Endothelial cell of umbilical vein (primary cell): ENCODE results near the gene RANGAP1.

ENCODE experiments used
- MAX ChIP-seq: IDR thresholded peaks from 2 replicates; pipeline ENCODE4 v1.6.1; 2011; ENCODE audit not compliant: insufficient read depth, insufficient read length
- MYC ChIP-seq: IDR thresholded peaks from one replicate; pipeline ENCODE4 v1.6.1; 2011; ENCODE audit warnings: mild to moderate bottlenecking, low read depth, low read length
- POLR2A ChIP-seq: IDR thresholded peaks from 2 replicates; pipeline ENCODE4 v1.6.1; 2012; ENCODE audit warnings: low read depth, mild to moderate bottlenecking, control low read depth, low read length
- POLR2AphosphoS5 ChIP-seq: IDR thresholded peaks from 2 replicates; pipeline ENCODE4 v1.6.1; 2012; ENCODE audit warnings: low read depth, mild to moderate bottlenecking, control low read depth, low read length, moderate library complexity; ENCODE audit not compliant: insufficient read depth
- TF ChIP-seq, protein P1 (sequence below), 2 donors: IDR thresholded peaks; 1 replicate in 1 of 2; 2 replicates in 1 of 2; pipeline ENCODE4 v1.5.1; 2011; ENCODE audit warnings: low read length in 2 of 2, mild to moderate bottlenecking in 2 of 2, moderate library complexity in 2 of 2, control low read depth in 1 of 2, inconsistent platforms in 1 of 2, low read depth in 1 of 2; ENCODE audit not compliant: insufficient read depth in 1 of 2; ENCODE audit errors: extremely low read depth in 1 of 2

GRCh38 chr22:41231369-41231768 lies 54.6 kb downstream of the RANGAP1 start:
- no peak for TF ChIP-seq MAX
- TF ChIP-seq, protein P1, sequence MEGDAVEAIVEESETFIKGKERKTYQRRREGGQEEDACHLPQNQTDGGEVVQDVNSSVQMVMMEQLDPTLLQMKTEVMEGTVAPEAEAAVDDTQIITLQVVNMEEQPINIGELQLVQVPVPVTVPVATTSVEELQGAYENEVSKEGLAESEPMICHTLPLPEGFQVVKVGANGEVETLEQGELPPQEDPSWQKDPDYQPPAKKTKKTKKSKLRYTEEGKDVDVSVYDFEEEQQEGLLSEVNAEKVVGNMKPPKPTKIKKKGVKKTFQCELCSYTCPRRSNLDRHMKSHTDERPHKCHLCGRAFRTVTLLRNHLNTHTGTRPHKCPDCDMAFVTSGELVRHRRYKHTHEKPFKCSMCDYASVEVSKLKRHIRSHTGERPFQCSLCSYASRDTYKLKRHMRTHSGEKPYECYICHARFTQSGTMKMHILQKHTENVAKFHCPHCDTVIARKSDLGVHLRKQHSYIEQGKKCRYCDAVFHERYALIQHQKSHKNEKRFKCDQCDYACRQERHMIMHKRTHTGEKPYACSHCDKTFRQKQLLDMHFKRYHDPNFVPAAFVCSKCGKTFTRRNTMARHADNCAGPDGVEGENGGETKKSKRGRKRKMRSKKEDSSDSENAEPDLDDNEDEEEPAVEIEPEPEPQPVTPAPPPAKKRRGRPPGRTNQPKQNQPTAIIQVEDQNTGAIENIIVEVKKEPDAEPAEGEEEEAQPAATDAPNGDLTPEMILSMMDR (IDR thresholded peaks at IDR 0.05; ENCODE audit: extremely low read depth in 1 of 2, insufficient read depth in 1 of 2, low read depth in 1 of 2, low read length in 2 of 2): no peak
- no peak for TF ChIP-seq MYC
- TF ChIP-seq POLR2A: no peak
- no peak for TF ChIP-seq POLR2AphosphoS5
